PC-3 (cell line): ENCODE results near the gene THTPA.

ENCODE experiments used
- CTCF ChIP-seq: fragments of 300-600 bp; sonication (generic); conservative IDR thresholded peaks from 2 replicates; pipeline ENCODE4 v1.5.1; 2017; ENCODE audit warnings: antibody characterized with exemption, low read depth, mild to moderate bottlenecking, low read length
- EZH2 ChIP-seq: fragments of 300-600 bp; sonication (generic); IDR thresholded peaks from one replicate; pipeline ENCODE4 v1.6.1; 2017; ENCODE audit warnings: antibody characterized with exemption, mild to moderate bottlenecking, low read length; ENCODE audit not compliant: unreplicated experiment
- EZH2phosphoT487 ChIP-seq: fragments of 300-600 bp; sonication (generic); IDR thresholded peaks from 2 replicates; pipeline ENCODE4 v1.6.1; 2018; ENCODE audit warnings: mild to moderate bottlenecking, antibody characterized with exemption, low read length, borderline replicate concordance

- TF ChIP-seq CTCF = no peak
- TF ChIP-seq EZH2 = no peak
- TF ChIP-seq EZH2phosphoT487 = no peak
These were observed 5.2 kb downstream of the THTPA start for GRCh38 chr14:23561259-23561658.
